GM19035 (cell line): Measurements from ENCODE around the gene KRT82.

Source experiments
- ATAC-seq: cut with Tn5 transposase; IDR thresholded peaks from one replicate; pipeline ENCODE4 v1.9.1; 2021; ENCODE audit not compliant: unreplicated experiment

The KRT82 gene

GRCh38 chr12:52362118-52362726 is 43.9 kb downstream of the KRT82 start:
- ATAC-seq: no peak

- ATAC-seq: no peak
These were observed 44.6 kb downstream of the KRT82 start for GRCh38 chr12:52361553-52361952.

- no peak for ATAC-seq
These were observed 45.4 kb downstream of the KRT82 start for GRCh38 chr12:52360663-52361271.

- no peak for ATAC-seq
These were observed 46.0 kb downstream of the KRT82 start for GRCh38 chr12:52360106-52360662.

- ATAC-seq: no peak
These were observed 46.5 kb downstream of the KRT82 start for GRCh38 chr12:52359621-52360061.

GRCh38 chr12:52358575-52359350 is 47.4 kb downstream of the KRT82 start:
- ATAC-seq: peak; percentile 95

- no peak for ATAC-seq
These were observed 49.2 kb downstream of the KRT82 start for GRCh38 chr12:52356762-52357580.

- no peak for ATAC-seq
These were observed 49.9 kb downstream of the KRT82 start for GRCh38 chr12:52356031-52356761.

- ATAC-seq: no peak
These were observed 51.0 kb downstream of the KRT82 start for GRCh38 chr12:52355176-52355575.

- ATAC-seq: no peak
These were observed 51.9 kb downstream of the KRT82 start for GRCh38 chr12:52354200-52354599.

- no peak for ATAC-seq
These were observed 52.4 kb downstream of the KRT82 start for GRCh38 chr12:52353766-52354165.

- ATAC-seq: no peak
These were observed 53.2 kb downstream of the KRT82 start for GRCh38 chr12:52352951-52353350.

GRCh38 chr12:52351196-52352059 is 54.7 kb downstream of the KRT82 start:
- no peak for ATAC-seq

- ATAC-seq: no peak
These were observed 55.3 kb downstream of the KRT82 start for GRCh38 chr12:52350786-52351185.

- ATAC-seq: no peak
These were observed 56.0 kb downstream of the KRT82 start for GRCh38 chr12:52350021-52350620.

- ATAC-seq: no peak
These were observed 56.9 kb downstream of the KRT82 start for GRCh38 chr12:52349196-52349595.

- ATAC-seq: no peak
These were observed 58.3 kb downstream of the KRT82 start for GRCh38 chr12:52347551-52348510.

- ATAC-seq: no peak
These were observed 59.1 kb downstream of the KRT82 start for GRCh38 chr12:52347016-52347415.
